Activated CD4-positive, alpha-beta T cell treated with anti-CD3 and anti-CD28 coated beads, Interleukin-2, amount 10 ng/mL, durations not matched to agents 7 days and 5 days (primary cell): ENCODE results near the gene PGS1. TPM values are rescaled to one million over a fixed set of nuclear protein-coding genes. Genes with fewer than 3 reads are reported as not detected.
A peak's percentile ranks its signal among the peaks of the same experiment; 100 is the strongest.

Experiments
- CTCF ChIA-PET: fragments of 350-600 bp; sonication (Branson Sonifier 250); formaldehyde crosslinking; loops from one replicate; lab custom pipeline; 2021; ENCODE audit warnings: antibody characterized with exemption; lab: Charles Lee
- POLR2A ChIA-PET: fragments of 350-600 bp; sonication (Branson Sonifier 250); formaldehyde crosslinking; loops from one replicate; lab custom pipeline; 2021; ENCODE audit warnings: antibody characterized with exemption; lab: Charles Lee
- DNase-seq: peaks from one replicate; pipeline ENCODE4 v3.0.0-alpha.2; 2020
- H3K27ac Mint-ChIP-seq: one replicate; pipeline ENCODE4 v1.8.0; 2021; ENCODE audit warnings: mild to moderate bottlenecking, moderate library complexity, mixed read lengths
- H3K27me3 Mint-ChIP-seq: one replicate; pipeline ENCODE4 v1.8.0; 2021; ENCODE audit warnings: mixed read lengths
- H3K36me3 Mint-ChIP-seq: one replicate; pipeline ENCODE4 v1.8.0; 2021; ENCODE audit warnings: low read depth, mixed read lengths
- H3K4me1 Mint-ChIP-seq: one replicate; pipeline ENCODE4 v1.8.0; 2021; ENCODE audit warnings: mixed read lengths
- H3K4me3 Mint-ChIP-seq: one replicate; pipeline ENCODE4 v1.8.0; 2021; ENCODE audit warnings: mild to moderate bottlenecking, moderate library complexity, mixed read lengths
- H3K9me3 Mint-ChIP-seq: one replicate; pipeline ENCODE4 v1.8.0; 2021; ENCODE audit warnings: mixed read lengths
- total RNA-seq, 2 experiments: library from RNA; stranded (reverse); gene quantifications; one replicate each; pipeline ENCODE4 v1.2.3, GENCODE V29; 2021

The PGS1 gene
- total RNA-seq, 2 experiments from 2014 or later, result 71.1 to 78.3 TPM

- Mint-ChIP-seq H3K4me3 (no peak overlapping the region), H3K27ac (no peak overlapping the region), H3K4me1 (peaks cover 68% of the 10 kb centered on the region), H3K36me3 (no peaks in the 10 kb centered on the region), H3K27me3 (no peaks in the 10 kb centered on the region), H3K9me3 (no peaks in the 10 kb centered on the region)
- no peak for DNase-seq
- CTCF ChIA-PET, result interaction anchor here (0.7 kb wide), 1 partner anchor 405 kb away, joined by 3 read pairs; no protein-coding TSS in a partner anchor
- POLR2A ChIA-PET, result no interaction called here
These were observed 28.4 kb upstream of the PGS1 start for GRCh38 chr17:78349891-78350642.

GRCh38 chr17:78351449-78352006 lies 26.9 kb upstream of the PGS1 start:
- H3K27me3 Mint-ChIP-seq, result no peaks in the 10 kb centered on the region
- peaks cover 8% of the 10 kb centered on the region for H3K36me3 Mint-ChIP-seq
- no peaks in the 10 kb centered on the region for H3K9me3 Mint-ChIP-seq
- no peak overlapping the region for H3K27ac Mint-ChIP-seq
- POLR2A ChIA-PET, result no interaction called here
- peaks cover 71% of the 10 kb centered on the region for H3K4me1 Mint-ChIP-seq
- peak overlapping the region; percentile 55 for H3K4me3 Mint-ChIP-seq
- CTCF ChIA-PET, result interaction anchor here (0.6 to 0.7 kb wide), 2 partner anchors 85 to 100 kb away, joined by 3 read pairs; no protein-coding TSS in a partner anchor
- no peak for DNase-seq

- no peak for DNase-seq
- Mint-ChIP-seq H3K36me3 (peaks cover 29% of the 10 kb centered on the region), H3K27ac (peak overlapping the region; percentile 77), H3K4me3 (peak overlapping the region; percentile 5), H3K27me3 (no peaks in the 10 kb centered on the region), H3K9me3 (no peaks in the 10 kb centered on the region), H3K4me1 (peaks cover 74% of the 10 kb centered on the region)
- ChIA-PET CTCF (interaction anchor here (0.5 kb wide), 1 partner anchor 69 kb away, joined by 3 read pairs; no protein-coding TSS in a partner anchor), POLR2A (no interaction called here)
These were observed 24.6 kb upstream of the PGS1 start for GRCh38 chr17:78353834-78354233.

GRCh38 chr17:78355045-78355641 lies 23.3 kb upstream of the PGS1 start:
- Mint-ChIP-seq H3K4me1 (peaks cover 69% of the 10 kb centered on the region), H3K36me3 (peaks cover 29% of the 10 kb centered on the region), H3K9me3 (no peaks in the 10 kb centered on the region), H3K27me3 (no peaks in the 10 kb centered on the region), H3K27ac (peak overlapping the region; percentile 98), H3K4me3 (peak overlapping the region; percentile 71)
- CTCF ChIA-PET, result interaction anchor here (0.6 to 2.7 kb wide), 5 partner anchors 11 to 104 kb away, joined by 3 to 9 read pairs (median 4); no protein-coding TSS in a partner anchor
- DNase-seq, result peak; percentile 62
- POLR2A ChIA-PET, result interaction anchor here (0.7 kb wide), 1 partner anchor 22 kb away, joined by 9 read pairs; no protein-coding TSS in a partner anchor

- peaks cover 64% of the 10 kb centered on the region for H3K4me1 Mint-ChIP-seq
- CTCF ChIA-PET, result interaction anchor here (0.6 to 2.7 kb wide), 5 partner anchors 11 to 105 kb away, joined by 3 to 9 read pairs (median 4); no protein-coding TSS in a partner anchor
- POLR2A ChIA-PET, result no interaction called here
- H3K27ac Mint-ChIP-seq, result peak overlapping the region; percentile 98
- H3K9me3 Mint-ChIP-seq, result no peaks in the 10 kb centered on the region
- H3K27me3 Mint-ChIP-seq, result no peaks in the 10 kb centered on the region
- no peak for DNase-seq
- H3K36me3 Mint-ChIP-seq, result peaks cover 29% of the 10 kb centered on the region
- H3K4me3 Mint-ChIP-seq, result peak overlapping the region; percentile 71
These were observed 22.7 kb upstream of the PGS1 start for GRCh38 chr17:78355701-78356100.

- peak overlapping the region; percentile 71 for H3K4me3 Mint-ChIP-seq
- no peaks in the 10 kb centered on the region for H3K9me3 Mint-ChIP-seq
- H3K36me3 Mint-ChIP-seq, result peaks cover 29% of the 10 kb centered on the region
- ChIA-PET POLR2A (interaction anchor here (0.6 kb wide), 1 partner anchor 380 kb away, joined by 3 read pairs; no protein-coding TSS in a partner anchor), CTCF (interaction anchor here (0.6 to 2.7 kb wide), 6 partner anchors 12 to 106 kb away, joined by 3 to 9 read pairs (median 4); no protein-coding TSS in a partner anchor)
- peak overlapping the region; percentile 98 for H3K27ac Mint-ChIP-seq
- H3K4me1 Mint-ChIP-seq, result peaks cover 68% of the 10 kb centered on the region
- DNase-seq, result peak; percentile 95
- no peaks in the 10 kb centered on the region for H3K27me3 Mint-ChIP-seq
These were observed 22.2 kb upstream of the PGS1 start for GRCh38 chr17:78356101-78356713.

- no peaks in the 10 kb centered on the region for H3K9me3 Mint-ChIP-seq
- DNase-seq, result no peak
- no peaks in the 10 kb centered on the region for H3K27me3 Mint-ChIP-seq
- peak overlapping the region; percentile 79 for H3K4me3 Mint-ChIP-seq
- peaks cover 29% of the 10 kb centered on the region for H3K36me3 Mint-ChIP-seq
- peak overlapping the region; percentile 98 for H3K27ac Mint-ChIP-seq
- H3K4me1 Mint-ChIP-seq, result peaks cover 64% of the 10 kb centered on the region
- POLR2A ChIA-PET, result no interaction called here
- CTCF ChIA-PET, result interaction anchor here (1.6 to 2.7 kb wide), 4 partner anchors 13 to 65 kb away, joined by 4 to 9 read pairs (median 6); no protein-coding TSS in a partner anchor
These were observed 21.3 kb upstream of the PGS1 start for GRCh38 chr17:78357177-78357586.

- no peak for DNase-seq
- Mint-ChIP-seq H3K27me3 (peaks cover 3% of the 10 kb centered on the region), H3K36me3 (peaks cover 29% of the 10 kb centered on the region), H3K27ac (peak overlapping the region; percentile 79), H3K9me3 (no peaks in the 10 kb centered on the region), H3K4me1 (peaks cover 60% of the 10 kb centered on the region), H3K4me3 (peak overlapping the region; percentile 79)
- POLR2A ChIA-PET, result no interaction called here
- CTCF ChIA-PET, result interaction anchor here (0.8 to 2.7 kb wide), 7 partner anchors 11 to 64 kb away, joined by 4 to 9 read pairs (median 5); no protein-coding TSS in a partner anchor
These were observed 20.5 kb upstream of the PGS1 start for GRCh38 chr17:78357672-78358537.

- no peak for DNase-seq
- H3K27ac Mint-ChIP-seq, result peak overlapping the region; percentile 79
These were observed 19.7 kb upstream of the PGS1 start for GRCh38 chr17:78358538-78359320.

GRCh38 chr17:78359321-78359996 lies 19.0 kb upstream of the PGS1 start:
- H3K36me3 Mint-ChIP-seq, result peaks cover 29% of the 10 kb centered on the region
- DNase-seq, result peak; percentile 29
- peak overlapping the region; percentile 83 for H3K27ac Mint-ChIP-seq

More at GRCh38 chr17:78358538-78359320, 19.7 kb upstream of the PGS1 start:
- H3K4me3 Mint-ChIP-seq, result peak overlapping the region; percentile 79
- peaks cover 29% of the 10 kb centered on the region for H3K36me3 Mint-ChIP-seq
- CTCF ChIA-PET, result interaction anchor here (0.8 to 2.3 kb wide), 8 partner anchors 10 to 146 kb away, joined by 3 to 7 read pairs (median 4); no protein-coding TSS in a partner anchor
- POLR2A ChIA-PET, result interaction anchor here (0.6 to 1.3 kb wide), 2 partner anchors 108 to 621 kb away, joined by 3 to 4 read pairs; partner anchors contain the start of gene LGALS3BP
- peaks cover 3% of the 10 kb centered on the region for H3K27me3 Mint-ChIP-seq
- H3K9me3 Mint-ChIP-seq, result no peaks in the 10 kb centered on the region
- peaks cover 55% of the 10 kb centered on the region for H3K4me1 Mint-ChIP-seq

More at GRCh38 chr17:78359321-78359996, 19.0 kb upstream of the PGS1 start:
- H3K9me3 Mint-ChIP-seq, result no peaks in the 10 kb centered on the region
- ChIA-PET POLR2A (interaction anchor here (0.6 to 1.3 kb wide), 2 partner anchors 109 to 620 kb away, joined by 3 to 4 read pairs; partner anchors contain the start of gene LGALS3BP), CTCF (interaction anchor here (0.9 to 2.3 kb wide), 10 partner anchors 18 to 146 kb away, joined by 3 to 7 read pairs (median 4); no protein-coding TSS in a partner anchor)
- peaks cover 52% of the 10 kb centered on the region for H3K4me1 Mint-ChIP-seq
- H3K4me3 Mint-ChIP-seq, result peak overlapping the region; percentile 79
- H3K27me3 Mint-ChIP-seq, result peaks cover 3% of the 10 kb centered on the region
